Activated naive CD4-positive, alpha-beta T cell treated with anti-CD3 and anti-CD28 coated beads, Interleukin-2, amount 10 ng/mL, durations not matched to agents 7 days and 5 days (primary cell): ENCODE data around the gene TMEM169.

Source experiments
- CTCF ChIA-PET: fragments of 350-600 bp; sonication (Branson Sonifier 250); formaldehyde crosslinking; loops from one replicate; lab custom pipeline; 2021; ENCODE audit warnings: antibody characterized with exemption; lab: Charles Lee
- DNase-seq: peaks from one replicate; pipeline ENCODE4 v3.0.0-alpha.2; 2020
- H3K27ac Mint-ChIP-seq: one replicate; pipeline ENCODE4 v1.8.0; 2021; ENCODE audit warnings: mild to moderate bottlenecking, moderate library complexity, mixed read lengths
- H3K27me3 Mint-ChIP-seq: one replicate; pipeline ENCODE4 v1.8.0; 2021; ENCODE audit warnings: mild to moderate bottlenecking, mixed read lengths
- H3K36me3 Mint-ChIP-seq: one replicate; pipeline ENCODE4 v1.8.0; 2021; ENCODE audit warnings: mixed read lengths
- H3K4me1 Mint-ChIP-seq: one replicate; pipeline ENCODE4 v1.8.0; 2021; ENCODE audit warnings: mixed read lengths
- H3K4me3 Mint-ChIP-seq: one replicate; pipeline ENCODE4 v1.8.0; 2021; ENCODE audit warnings: mild to moderate bottlenecking, moderate library complexity, mixed read lengths
- H3K9me3 Mint-ChIP-seq: one replicate; pipeline ENCODE4 v1.8.0; 2021; ENCODE audit warnings: mixed read lengths

TMEM169 gene

GRCh38 chr2:216098421-216099334 lies 17.0 kb downstream of the TMEM169 start:
- CTCF ChIA-PET = no interaction called here
- no peak for DNase-seq
- no peaks in the 10 kb centered on the region for H3K27me3 Mint-ChIP-seq
- H3K9me3 Mint-ChIP-seq = no peaks in the 10 kb centered on the region
- H3K4me1 Mint-ChIP-seq = peaks cover 8% of the 10 kb centered on the region
- H3K36me3 Mint-ChIP-seq = peaks cover 11% of the 10 kb centered on the region
- no peak overlapping the region for H3K4me3 Mint-ChIP-seq
- H3K27ac Mint-ChIP-seq = no peak overlapping the region

- H3K27me3 Mint-ChIP-seq = peaks cover 4% of the 10 kb centered on the region
- CTCF ChIA-PET = interaction anchor here (2.7 kb wide), 1 partner anchor 9 kb away, joined by 8 read pairs; the partner anchor contains the start of gene XRCC5
- H3K27ac Mint-ChIP-seq = no peak overlapping the region
- DNase-seq = no peak
- H3K4me3 Mint-ChIP-seq = no peak overlapping the region
- H3K9me3 Mint-ChIP-seq = no peaks in the 10 kb centered on the region
- H3K36me3 Mint-ChIP-seq = peaks cover 11% of the 10 kb centered on the region
- peaks cover 11% of the 10 kb centered on the region for H3K4me1 Mint-ChIP-seq
Observed at GRCh38 chr2:216101109-216101508, 19.4 kb downstream of the TMEM169 start.

- DNase-seq = no peak
- Mint-ChIP-seq H3K36me3 (peaks cover 11% of the 10 kb centered on the region), H3K27me3 (peaks cover 4% of the 10 kb centered on the region), H3K27ac (no peak overlapping the region), H3K9me3 (no peaks in the 10 kb centered on the region), H3K4me3 (no peak overlapping the region), H3K4me1 (peaks cover 14% of the 10 kb centered on the region)
- CTCF ChIA-PET = no interaction called here
Observed at GRCh38 chr2:216103213-216103612, 21.5 kb downstream of the TMEM169 start.

DNA sequence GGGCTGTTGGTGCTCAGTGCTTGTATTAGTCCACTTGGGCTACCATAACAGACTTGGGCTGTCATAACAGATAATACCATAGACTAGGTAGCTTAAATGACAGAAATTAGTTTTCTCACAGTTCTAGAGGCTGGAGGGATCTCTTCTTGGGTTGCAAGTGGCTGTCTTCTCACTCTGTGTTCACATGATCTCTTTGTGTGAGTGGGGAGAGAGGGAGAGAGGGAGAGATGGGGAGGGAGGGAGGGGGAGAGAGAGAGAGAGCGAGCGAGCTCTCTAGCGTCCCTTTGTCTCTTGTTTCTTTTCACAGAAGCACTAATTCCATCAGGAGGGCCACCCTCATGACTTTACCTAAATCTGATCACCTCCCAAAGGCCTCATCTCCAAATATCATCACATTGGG lies 23.0 kb downstream of the TMEM169 start:
- CTCF ChIA-PET = interaction anchor here (1.0 to 1.1 kb wide), 3 partner anchors 9 to 46 kb away, joined by 4 read pairs; no protein-coding TSS in a partner anchor
- Mint-ChIP-seq H3K9me3 (no peaks in the 10 kb centered on the region), H3K4me1 (peaks cover 22% of the 10 kb centered on the region), H3K27ac (no peak overlapping the region), H3K27me3 (peaks cover 4% of the 10 kb centered on the region), H3K4me3 (no peak overlapping the region), H3K36me3 (peaks cover 14% of the 10 kb centered on the region)
- no peak for DNase-seq

GRCh38 chr2:216107320-216107719 lies 25.6 kb downstream of the TMEM169 start:
- H3K36me3 Mint-ChIP-seq = peaks cover 26% of the 10 kb centered on the region
- H3K27ac Mint-ChIP-seq = peak overlapping the region; percentile 20
- peaks cover 37% of the 10 kb centered on the region for H3K4me1 Mint-ChIP-seq
- H3K9me3 Mint-ChIP-seq = no peaks in the 10 kb centered on the region
- CTCF ChIA-PET = interaction anchor here (1.0 to 4.4 kb wide), 2 partner anchors 24 to 50 kb away, joined by 3 to 45 read pairs; partner anchors contain the start of genes PECR and TMEM169
- H3K27me3 Mint-ChIP-seq = peaks cover 4% of the 10 kb centered on the region
- H3K4me3 Mint-ChIP-seq = no peak overlapping the region
- no peak for DNase-seq

DNA sequence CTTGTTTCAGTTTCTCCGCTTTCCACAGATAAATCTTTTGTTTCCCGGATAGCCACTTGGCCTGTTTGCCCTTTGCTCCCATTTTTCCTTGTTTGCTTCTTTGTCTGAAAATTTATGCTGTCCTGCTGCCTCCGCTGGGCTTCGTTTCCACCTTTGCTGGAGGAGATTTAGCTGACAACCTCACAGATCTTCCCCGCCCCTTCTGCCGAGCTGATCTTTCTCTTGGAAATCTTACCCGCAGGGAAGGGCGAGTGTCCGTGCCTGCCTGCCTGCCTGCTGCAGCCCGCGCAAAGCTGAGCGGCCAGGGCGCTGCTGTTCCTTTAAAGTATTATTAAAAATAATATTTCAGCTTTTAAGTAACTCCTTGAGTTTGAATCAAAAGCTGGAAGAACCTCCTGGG lies 26.0 kb downstream of the TMEM169 start:
- peak overlapping the region; percentile 20 for H3K27ac Mint-ChIP-seq
- H3K27me3 Mint-ChIP-seq = peaks cover 4% of the 10 kb centered on the region
- no peak overlapping the region for H3K4me3 Mint-ChIP-seq
- H3K36me3 Mint-ChIP-seq = peaks cover 30% of the 10 kb centered on the region
- DNase-seq = no peak
- H3K4me1 Mint-ChIP-seq = peaks cover 41% of the 10 kb centered on the region
- no peaks in the 10 kb centered on the region for H3K9me3 Mint-ChIP-seq
- CTCF ChIA-PET = interaction anchor here (1.0 to 4.4 kb wide), 2 partner anchors 25 to 50 kb away, joined by 3 to 45 read pairs; partner anchors contain the start of genes PECR and TMEM169

GRCh38 chr2:216108310-216108966 lies 26.7 kb downstream of the TMEM169 start:
- Mint-ChIP-seq H3K4me3 (peak overlapping the region; percentile 99), H3K4me1 (peaks cover 48% of the 10 kb centered on the region), H3K9me3 (no peaks in the 10 kb centered on the region), H3K36me3 (peaks cover 37% of the 10 kb centered on the region), H3K27me3 (peaks cover 4% of the 10 kb centered on the region), H3K27ac (peak overlapping the region; percentile 62)
- CTCF ChIA-PET = interaction anchor here (1.0 to 4.4 kb wide), 6 partner anchors 8 to 303 kb away, joined by 3 to 45 read pairs (median 12); partner anchors contain the start of genes PECR and TMEM169
- DNase-seq = no peak

GRCh38 chr2:216108967-216109921 lies 27.5 kb downstream of the TMEM169 start, which contains the start of gene XRCC5:
TSS of gene XRCC5 (plus strand) at chr2:216109348. CDS start at chr2:216109437, 89 bp downstream.
- H3K4me1 Mint-ChIP-seq = peaks cover 56% of the 10 kb centered on the region
- peaks cover 4% of the 10 kb centered on the region for H3K27me3 Mint-ChIP-seq
- peak within 1 kb of the TSS; percentile 97 for H3K27ac Mint-ChIP-seq
- H3K4me3 Mint-ChIP-seq = peak within 1 kb of the TSS; percentile 99
- H3K9me3 Mint-ChIP-seq = no peaks in the 10 kb centered on the region
- CTCF ChIA-PET = interaction anchor here (0.7 to 4.4 kb wide), 20 partner anchors 9 to 557 kb away, joined by 3 to 45 read pairs (median 5); partner anchors contain the start of genes PECR and TMEM169
- H3K36me3 Mint-ChIP-seq = peaks cover 44% of the 10 kb centered on the region
- peak; percentile 97 for DNase-seq

DNA sequence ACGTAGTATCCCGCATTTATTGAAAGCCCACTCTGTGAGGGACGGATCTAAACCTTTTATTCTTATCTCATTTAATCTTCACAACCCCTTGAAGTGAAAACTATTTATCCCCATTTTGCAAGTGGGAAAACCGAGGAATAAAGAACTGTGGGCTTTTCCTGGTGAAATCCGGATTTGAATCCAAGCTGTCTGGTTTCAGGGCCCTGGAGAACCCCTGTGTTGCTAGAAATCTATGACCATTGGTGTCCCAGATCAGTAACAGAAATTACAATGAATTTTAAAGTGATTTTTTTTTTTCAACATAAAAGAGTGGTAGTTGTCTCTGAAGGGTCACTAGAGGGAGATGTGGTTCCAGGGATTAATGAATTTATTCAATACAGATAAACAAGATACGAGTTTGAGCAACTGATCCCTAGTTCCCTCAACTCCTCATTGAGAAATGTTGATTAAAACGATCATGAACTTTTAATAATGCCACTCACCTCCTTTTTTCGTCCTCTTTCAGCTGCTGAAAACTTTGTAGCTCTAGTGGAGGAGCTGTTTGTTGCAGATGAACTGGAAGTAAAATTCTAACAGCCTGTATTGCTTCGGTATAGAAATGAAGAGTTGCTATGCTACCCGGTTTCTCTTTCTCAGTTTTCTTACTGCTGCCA lies 28.4 kb downstream of the TMEM169 start:
- DNase-seq = no peak
- CTCF ChIA-PET = interaction anchor here (0.7 to 4.4 kb wide), 27 partner anchors 9 to 556 kb away, joined by 3 to 45 read pairs (median 5); partner anchors contain the start of genes PECR and TMEM169
- Mint-ChIP-seq H3K4me1 (peaks cover 62% of the 10 kb centered on the region), H3K9me3 (no peaks in the 10 kb centered on the region), H3K36me3 (peaks cover 52% of the 10 kb centered on the region), H3K27me3 (peaks cover 4% of the 10 kb centered on the region), H3K4me3 (peak overlapping the region; percentile 99), H3K27ac (peak overlapping the region; percentile 97)

DNA sequence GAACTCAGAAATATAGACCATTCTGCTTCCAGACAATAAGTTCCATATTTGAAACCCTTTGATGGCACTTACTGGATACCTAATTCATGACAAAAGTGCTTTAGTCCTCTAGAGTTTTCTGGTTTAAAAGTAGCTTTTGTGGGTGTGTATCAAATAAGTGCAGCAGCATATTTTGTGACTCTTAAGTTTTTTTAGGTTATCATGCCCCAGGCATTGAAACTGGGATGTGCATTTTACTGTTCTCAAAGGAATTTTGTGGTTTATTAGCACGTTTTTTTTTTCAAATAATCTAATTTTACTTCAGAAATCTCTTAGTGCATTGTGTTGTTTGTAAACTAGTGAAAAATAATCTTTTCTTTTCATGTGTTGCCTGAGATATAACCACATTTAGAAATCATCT lies 28.9 kb downstream of the TMEM169 start:
- DNase-seq = no peak
- Mint-ChIP-seq H3K27me3 (peaks cover 2% of the 10 kb centered on the region), H3K27ac (peak overlapping the region; percentile 97), H3K4me1 (peaks cover 66% of the 10 kb centered on the region), H3K9me3 (no peaks in the 10 kb centered on the region), H3K36me3 (peaks cover 55% of the 10 kb centered on the region), H3K4me3 (peak overlapping the region; percentile 99)
- CTCF ChIA-PET = interaction anchor here (0.7 to 4.4 kb wide), 24 partner anchors 9 to 556 kb away, joined by 3 to 45 read pairs (median 5); partner anchors contain the start of genes PECR and TMEM169

GRCh38 chr2:216111122-216111521 lies 29.4 kb downstream of the TMEM169 start:
- Mint-ChIP-seq H3K36me3 (peaks cover 56% of the 10 kb centered on the region), H3K4me1 (peaks cover 69% of the 10 kb centered on the region), H3K9me3 (no peaks in the 10 kb centered on the region), H3K27ac (peak overlapping the region; percentile 67), H3K27me3 (no peaks in the 10 kb centered on the region), H3K4me3 (peak overlapping the region; percentile 99)
- no peak for DNase-seq
- CTCF ChIA-PET = interaction anchor here (1.0 to 3.6 kb wide), 15 partner anchors 8 to 554 kb away, joined by 3 to 24 read pairs (median 7); no protein-coding TSS in a partner anchor

GRCh38 chr2:216112926-216113325 lies 31.2 kb downstream of the TMEM169 start:
- CTCF ChIA-PET = interaction anchor here (1.1 to 1.8 kb wide), 4 partner anchors 8 to 28 kb away, joined by 4 to 5 read pairs (median 4); no protein-coding TSS in a partner anchor
- Mint-ChIP-seq H3K27ac (peak overlapping the region; percentile 91), H3K4me1 (peaks cover 83% of the 10 kb centered on the region)

More at GRCh38 chr2:216112926-216113325, 31.2 kb downstream of the TMEM169 start:
- H3K4me3 Mint-ChIP-seq = no peak overlapping the region
- DNase-seq = no peak
- H3K36me3 Mint-ChIP-seq = peaks cover 72% of the 10 kb centered on the region
- no peaks in the 10 kb centered on the region for H3K27me3 Mint-ChIP-seq
- H3K9me3 Mint-ChIP-seq = no peaks in the 10 kb centered on the region
